ENCODE results near the gene TMEM131L.

DNA sequence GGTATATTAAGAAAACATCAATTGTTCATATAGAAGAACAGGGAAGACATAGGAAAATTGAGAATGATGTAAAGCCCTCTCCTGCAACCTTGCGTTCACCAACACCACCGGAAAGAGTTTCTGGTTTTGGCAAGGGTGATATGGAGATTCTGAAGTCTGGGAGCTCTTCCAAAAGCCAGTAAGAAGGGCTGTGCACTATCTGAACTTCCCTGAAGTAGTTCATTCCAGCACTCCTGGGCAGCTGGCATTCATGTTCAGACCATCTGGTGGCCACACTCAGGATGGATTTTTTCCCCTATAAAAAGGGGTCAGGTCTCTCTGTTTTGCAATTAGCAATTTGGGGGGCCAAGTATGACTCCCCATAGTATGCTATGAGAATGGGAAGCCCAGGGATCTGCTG lies 202.5 kb downstream of the TMEM131L start:
- TF ChIP-seq CTCF (conservative IDR thresholded peaks at IDR 0.05; ENCODE audit: low read length) (no peak), EZH2phosphoT487 (IDR thresholded peaks at IDR 0.05; ENCODE audit: borderline replicate concordance) (no peak)
